Transverse colon (tissue), 3 donors: ENCODE results near the gene NUP37.

Source experiments
- POLR2A ChIP-seq: fragments of 450-650 bp; IDR thresholded peaks from one replicate; pipeline ENCODE4 v1.6.1; 2016; ENCODE audit warnings: antibody characterized with exemption, mild to moderate bottlenecking, moderate library complexity
- TF ChIP-seq, protein P1 (sequence below), 5 experiments: fragments of 200-600 bp in 3 of 5; fragments of 450-650 bp in 2 of 5; sonication (generic) in 3 of 5; IDR thresholded peaks; 1 replicate in 2 of 5; 2 replicates in 3 of 5; pipeline ENCODE4 v1.5.1; 2016 to 2017; ENCODE audit warnings: antibody characterized with exemption in 5 of 5, inconsistent platforms in 3 of 5, mild to moderate bottlenecking in 2 of 5, moderate library complexity in 1 of 5

DNA sequence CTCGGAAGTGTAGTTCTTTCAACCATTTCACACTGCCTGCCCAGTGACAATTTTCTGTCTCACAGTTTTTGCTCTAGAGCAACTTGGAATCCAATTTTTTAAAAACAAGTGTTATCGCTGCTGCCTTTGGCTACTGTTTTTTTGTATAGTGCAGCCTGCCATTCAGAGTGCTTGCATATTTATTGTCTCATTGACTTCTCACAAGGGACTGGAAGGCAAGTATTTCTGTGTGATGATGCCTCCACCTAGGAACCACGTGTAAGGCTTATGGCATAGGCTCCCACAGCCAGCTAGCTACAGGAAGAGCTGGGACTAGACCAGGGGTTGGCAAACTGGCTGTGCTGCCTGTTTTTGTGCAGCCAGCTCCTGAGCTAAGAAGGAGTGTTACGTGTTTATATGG, 972 bp upstream of the NUP37 start:
- no peak for TF ChIP-seq POLR2A
- TF ChIP-seq, protein P1, sequence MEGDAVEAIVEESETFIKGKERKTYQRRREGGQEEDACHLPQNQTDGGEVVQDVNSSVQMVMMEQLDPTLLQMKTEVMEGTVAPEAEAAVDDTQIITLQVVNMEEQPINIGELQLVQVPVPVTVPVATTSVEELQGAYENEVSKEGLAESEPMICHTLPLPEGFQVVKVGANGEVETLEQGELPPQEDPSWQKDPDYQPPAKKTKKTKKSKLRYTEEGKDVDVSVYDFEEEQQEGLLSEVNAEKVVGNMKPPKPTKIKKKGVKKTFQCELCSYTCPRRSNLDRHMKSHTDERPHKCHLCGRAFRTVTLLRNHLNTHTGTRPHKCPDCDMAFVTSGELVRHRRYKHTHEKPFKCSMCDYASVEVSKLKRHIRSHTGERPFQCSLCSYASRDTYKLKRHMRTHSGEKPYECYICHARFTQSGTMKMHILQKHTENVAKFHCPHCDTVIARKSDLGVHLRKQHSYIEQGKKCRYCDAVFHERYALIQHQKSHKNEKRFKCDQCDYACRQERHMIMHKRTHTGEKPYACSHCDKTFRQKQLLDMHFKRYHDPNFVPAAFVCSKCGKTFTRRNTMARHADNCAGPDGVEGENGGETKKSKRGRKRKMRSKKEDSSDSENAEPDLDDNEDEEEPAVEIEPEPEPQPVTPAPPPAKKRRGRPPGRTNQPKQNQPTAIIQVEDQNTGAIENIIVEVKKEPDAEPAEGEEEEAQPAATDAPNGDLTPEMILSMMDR (IDR thresholded peaks at IDR 0.05), result no peak
